Dedifferentiated amniotic fluid mesenchymal stem cell (primary cell): Measurements from ENCODE around the gene CST1.
"Not testable (repeated sequence)": the region's sequence is repeated elsewhere in the genome, so short reads cannot be mapped to it uniquely, and the experiment has no call there.

Experiments used
- DNase-seq: peaks from one replicate; pipeline ENCODE4 v3.0.0-alpha.2; 2016; ENCODE audit errors: extremely low spot score

The CST1 gene, protein sequence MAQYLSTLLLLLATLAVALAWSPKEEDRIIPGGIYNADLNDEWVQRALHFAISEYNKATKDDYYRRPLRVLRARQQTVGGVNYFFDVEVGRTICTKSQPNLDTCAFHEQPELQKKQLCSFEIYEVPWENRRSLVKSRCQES

DNA sequence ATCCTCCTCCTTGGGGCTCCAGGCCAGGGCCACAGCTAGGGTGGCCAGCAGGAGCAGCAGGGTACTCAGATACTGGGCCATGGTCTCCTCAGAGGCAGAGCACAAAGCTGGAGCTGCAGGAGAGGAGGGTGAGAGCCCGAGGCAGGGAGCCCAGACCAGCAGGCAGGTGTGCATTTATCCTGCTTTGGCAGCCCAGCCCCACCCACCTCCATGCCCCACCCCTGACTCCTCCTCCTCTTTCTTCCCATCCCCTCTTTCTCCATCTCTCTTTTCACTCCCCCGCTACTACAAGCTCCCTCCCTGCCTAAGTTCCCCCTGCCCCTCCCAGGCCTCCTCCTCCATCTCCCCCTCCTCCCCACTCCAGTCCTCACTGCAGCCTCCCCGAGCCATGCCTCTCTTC lies at the start of gene CST1:
Gene CST1 (minus strand): TSS at position 150 of the 400 bp plus-strand sequence. CDS start 69 bp downstream, at position 81.
- not testable (repeated sequence) for DNase-seq

DNA sequence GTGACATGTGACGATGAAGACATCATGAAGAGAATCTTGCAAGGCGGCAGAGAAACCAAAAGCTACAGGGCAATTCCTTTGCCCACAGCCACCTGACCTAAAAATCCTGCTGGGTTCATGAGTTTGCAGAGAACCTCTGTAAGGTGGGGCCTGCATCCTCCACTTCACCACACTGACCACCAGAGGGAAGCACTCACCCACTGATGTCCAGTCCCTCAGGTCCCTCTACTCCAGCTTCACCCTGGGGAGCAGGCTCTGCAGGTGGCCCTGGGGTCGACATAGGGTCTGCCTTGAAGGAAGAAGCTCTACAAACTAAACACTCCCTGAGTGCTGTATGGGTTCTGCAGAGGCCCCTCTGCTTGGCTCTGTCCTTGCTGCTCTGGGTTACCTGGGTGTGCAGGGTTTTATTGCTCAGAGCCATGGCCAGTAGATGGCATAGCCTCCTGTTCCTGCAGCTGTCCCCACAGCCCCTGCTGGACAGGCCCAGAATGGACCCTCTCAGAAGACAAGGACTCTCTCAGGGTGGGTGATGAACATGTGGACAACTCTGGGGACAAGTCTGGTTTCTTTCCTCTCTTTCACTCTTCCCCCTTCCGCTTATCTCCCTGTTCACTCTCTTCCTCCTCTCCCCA lies 48.6 kb upstream of the CST1 start:
- DNase-seq: not testable (repeated sequence)

DNA sequence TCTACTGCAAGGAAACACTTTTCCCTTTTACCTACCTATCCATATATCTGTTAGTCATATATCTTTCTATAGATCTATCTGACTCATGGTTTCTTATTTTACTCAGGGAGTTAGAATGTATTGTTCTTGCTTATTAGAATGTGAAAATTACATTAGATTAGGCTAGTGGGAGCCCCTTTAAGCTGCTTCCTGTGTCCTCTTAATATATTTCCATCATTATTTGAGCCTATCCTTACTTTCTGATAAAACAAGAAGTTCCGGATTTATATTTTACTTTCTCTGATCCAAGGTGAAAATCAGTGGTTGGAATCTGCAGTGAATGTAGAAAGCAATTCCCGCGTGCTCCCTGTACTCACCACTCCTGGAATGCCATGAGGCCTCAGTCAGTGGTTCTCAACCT lies 44.8 kb upstream of the CST1 start:
- no peak for DNase-seq

DNA sequence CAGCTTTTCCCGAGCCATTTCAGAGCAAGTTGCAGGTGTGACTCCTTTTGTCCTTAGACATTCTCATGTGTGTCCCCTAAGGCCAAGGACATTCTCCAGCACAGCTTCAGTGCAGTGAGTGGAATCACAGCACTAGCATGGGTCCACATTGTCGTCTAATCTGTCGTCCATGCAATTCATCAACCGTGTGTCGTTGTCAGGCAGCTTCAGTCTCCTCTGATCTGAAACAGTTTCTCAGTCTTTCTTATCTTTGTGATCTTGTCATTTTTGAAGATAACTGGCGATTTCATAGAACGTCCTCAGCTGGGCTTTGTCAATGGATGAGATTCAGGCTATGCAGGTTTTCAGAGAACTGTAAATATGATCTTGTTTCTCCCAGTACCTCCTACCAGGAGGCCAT lies 44.1 kb upstream of the CST1 start:
- DNase-seq: no peak

DNA sequence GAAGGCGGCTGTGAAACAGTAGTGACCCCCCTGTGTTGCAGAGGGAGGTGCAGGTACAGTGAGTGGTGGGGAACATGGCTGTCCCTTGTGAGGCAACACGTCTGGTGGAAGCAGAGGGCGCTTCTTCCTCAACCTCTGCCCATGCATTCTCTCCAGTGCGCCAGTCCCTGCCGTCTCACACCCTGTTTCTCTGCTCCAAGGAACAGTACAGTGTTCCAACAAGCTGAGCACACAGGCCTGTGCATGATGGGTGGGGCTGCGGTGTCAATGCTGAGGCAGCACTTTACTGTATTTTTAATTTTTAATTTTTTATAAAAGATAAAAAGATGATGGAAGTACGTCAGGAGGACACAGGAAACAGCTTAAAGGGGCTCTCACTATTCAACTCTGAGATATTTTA lies 43.3 kb upstream of the CST1 start:
- no peak for DNase-seq

DNA sequence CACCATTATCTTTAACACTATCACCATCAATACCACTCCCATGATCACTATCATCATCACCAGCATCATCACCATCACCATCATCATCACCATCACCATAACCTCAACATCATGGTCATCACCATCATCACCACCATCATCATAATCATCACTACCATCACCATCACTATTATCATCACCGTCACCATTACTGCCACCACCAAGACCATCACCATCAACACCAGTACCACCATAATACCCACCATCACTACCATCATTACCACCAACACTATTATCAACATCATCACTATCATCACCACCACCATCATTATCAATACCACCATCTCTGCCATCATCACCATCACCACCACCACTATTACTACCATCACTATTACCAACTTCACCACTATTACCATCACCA lies 32.7 kb upstream of the CST1 start:
- no peak for DNase-seq

DNA sequence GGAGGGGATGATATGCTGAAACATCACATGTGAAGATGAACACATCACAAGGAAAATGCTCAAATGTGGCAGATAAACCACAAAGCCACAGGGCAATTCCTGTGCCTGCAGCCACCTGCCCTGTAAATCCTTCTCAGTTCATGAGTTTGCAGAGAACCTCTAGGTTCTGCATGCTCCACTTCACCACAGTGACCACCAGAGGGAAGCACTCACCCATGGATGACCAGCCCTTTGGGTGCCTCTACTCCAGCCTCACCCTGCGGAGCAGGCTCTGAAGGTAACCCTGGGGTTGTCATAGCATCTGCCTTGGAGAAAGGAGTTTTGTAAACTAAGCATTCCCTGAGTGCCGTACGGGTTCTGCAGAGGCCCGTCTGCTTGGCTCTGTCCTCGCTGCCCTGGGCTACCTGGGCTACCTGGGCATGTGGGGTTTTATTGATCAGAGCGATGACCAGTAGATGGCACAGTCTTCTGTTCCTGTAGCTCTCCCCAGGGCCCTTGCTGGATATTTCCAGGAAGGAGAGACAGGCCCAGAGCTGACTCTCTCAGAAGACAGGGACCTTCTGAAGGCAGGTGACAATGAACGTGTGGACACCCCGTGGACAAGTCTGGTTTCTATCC lies 31.7 kb upstream of the CST1 start:
- no peak for DNase-seq

DNA sequence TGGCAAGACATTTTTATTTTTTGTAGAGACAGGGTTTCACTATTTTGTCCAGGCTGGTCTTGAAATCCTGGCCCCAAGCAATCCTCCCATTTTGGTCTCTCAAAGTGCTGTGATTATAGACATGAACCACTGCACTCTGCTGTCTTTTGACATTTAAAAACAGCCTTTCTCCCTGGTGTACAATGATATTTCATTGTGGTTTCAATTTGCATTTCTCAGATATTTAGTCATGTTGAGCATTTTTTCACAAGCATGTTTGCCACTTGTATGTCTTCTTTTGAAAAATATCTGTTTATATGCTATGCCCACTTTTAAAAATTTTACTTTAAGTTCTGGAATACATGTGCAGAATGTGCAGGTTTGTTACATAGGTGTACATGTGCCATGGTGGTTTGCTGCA lies 27.9 kb upstream of the CST1 start:
- DNase-seq: not testable (repeated sequence)

DNA sequence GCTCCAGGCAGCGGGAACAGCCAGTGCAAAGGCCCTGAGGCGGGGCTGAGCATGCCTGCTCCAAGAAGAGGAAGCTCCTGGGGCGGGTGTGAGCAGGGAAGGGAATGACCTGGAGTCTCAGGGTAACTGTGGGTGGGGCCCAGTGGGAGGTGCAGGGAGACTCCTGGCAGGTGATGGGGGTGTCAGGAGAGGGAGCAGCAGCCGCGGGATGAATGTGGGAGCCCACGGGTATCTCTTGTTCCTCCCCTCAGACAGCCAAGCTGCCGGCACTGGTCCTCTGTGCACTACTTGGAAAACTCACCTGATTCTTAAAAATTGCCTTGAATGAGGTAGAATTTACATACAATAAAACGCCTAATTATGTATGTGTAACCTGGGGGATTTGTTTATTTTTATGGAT lies 26.6 kb upstream of the CST1 start:
- not testable (repeated sequence) for DNase-seq

DNA sequence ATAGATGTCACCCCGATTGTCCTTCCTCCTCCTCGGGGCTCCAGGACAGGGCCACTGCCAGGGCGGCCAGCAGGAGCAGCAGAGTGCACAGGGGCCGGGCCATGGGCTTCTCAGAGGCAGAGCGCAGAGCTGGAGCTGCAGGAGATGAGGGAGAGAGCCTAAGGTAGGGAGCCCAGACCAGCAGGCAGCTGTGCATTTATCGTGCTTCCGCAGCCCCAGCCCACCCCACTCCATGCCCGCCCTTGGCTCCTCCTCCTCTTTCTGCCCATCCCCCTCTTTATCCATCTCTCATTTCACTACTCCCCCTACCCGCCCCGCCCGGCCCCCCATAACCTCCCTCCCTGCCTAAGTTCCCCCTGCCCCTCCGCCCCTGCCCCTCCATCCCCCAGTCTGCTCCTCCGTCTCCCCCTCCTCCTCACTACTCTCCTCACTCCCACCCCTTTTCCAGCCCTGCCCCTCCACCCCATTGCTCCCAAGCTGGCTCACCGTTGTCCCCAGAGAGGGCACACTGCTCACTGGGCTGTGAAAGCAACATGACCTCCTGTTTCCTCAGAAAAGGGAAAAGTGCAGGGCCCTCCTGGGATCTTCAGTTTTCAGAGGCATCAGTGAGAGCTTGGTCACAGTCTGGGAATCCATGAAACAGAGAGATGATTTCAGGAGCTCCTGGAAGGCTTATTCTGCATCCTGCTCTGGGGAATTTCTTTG lies 25.5 kb upstream of the CST1 start:
- no peak for DNase-seq

DNA sequence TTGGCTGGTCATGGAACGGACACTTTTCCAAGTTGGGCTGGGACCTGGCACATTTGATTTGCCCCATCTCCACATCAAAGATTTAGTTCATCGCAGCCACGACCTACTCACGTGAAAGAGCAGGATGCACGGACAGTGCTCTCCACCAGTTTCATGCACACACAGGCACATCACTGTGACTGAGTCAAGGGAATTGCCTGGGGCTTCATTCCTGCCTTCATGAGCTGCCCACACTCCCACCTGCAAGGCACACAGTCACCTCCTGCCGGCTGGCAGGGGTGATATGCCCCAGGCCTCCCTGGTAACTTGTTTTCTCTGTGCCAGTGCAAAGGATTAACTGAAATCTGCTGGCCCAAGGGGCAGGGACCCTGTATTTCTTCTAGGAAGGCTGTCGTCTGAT lies 23.3 kb upstream of the CST1 start:
- DNase-seq: no peak

DNA sequence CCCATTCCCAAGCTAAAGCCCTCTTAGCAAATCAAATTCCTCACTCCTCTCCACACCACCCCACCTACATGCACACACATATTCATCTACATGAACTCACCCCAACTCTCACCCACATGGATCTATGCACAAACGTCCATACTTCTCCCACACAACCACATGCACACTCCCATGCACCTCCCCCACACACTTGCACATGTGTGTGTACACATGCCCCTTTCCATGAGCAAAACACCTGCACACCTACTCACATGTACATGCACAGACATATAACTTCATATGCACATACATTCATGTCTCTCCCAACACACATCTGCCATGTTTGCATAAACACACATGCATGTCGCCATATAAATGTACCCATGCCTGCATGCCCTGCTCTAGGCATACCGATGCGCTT lies 22.8 kb upstream of the CST1 start:
- no peak for DNase-seq

DNA sequence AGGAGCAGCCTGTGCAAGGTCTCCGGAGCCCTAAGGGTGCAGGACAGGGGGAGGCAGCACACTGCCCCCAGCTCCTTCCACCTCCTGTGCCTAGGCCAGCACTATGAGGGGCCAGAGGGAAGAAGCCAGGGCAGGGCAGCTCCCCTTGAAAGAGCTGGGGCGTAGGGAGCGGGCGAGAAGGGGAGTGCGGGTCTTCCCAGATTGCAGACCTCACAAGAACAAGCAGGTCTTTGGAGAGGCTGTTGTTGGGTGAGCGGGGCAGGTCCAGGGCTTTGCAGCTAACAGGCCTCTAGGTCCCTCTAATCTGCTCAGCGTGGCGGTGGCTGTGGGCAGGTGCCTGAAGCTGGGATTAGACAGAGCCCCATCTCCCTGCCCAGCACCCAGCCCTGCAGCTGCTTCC lies 22.4 kb upstream of the CST1 start:
- no peak for DNase-seq

DNA sequence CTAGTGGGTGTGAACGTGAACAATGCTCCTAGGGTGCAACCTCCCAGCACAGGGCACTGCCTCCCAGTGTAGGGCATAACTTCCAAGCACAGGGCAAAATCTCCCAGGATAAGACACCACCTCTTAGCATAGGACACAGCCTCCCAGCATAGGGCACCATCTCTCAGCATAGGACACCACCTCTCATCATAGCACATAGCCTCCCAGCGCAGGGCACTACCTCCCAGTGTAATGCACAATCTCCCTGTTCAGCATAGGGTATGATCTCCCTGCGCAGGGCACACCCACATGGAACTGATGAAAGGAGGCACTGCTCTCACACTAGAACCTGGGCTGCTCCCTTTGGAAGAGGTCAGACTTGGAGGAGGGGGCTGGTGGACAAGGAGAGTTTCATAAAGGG lies 21.3 kb upstream of the CST1 start:
- DNase-seq: no peak

DNA sequence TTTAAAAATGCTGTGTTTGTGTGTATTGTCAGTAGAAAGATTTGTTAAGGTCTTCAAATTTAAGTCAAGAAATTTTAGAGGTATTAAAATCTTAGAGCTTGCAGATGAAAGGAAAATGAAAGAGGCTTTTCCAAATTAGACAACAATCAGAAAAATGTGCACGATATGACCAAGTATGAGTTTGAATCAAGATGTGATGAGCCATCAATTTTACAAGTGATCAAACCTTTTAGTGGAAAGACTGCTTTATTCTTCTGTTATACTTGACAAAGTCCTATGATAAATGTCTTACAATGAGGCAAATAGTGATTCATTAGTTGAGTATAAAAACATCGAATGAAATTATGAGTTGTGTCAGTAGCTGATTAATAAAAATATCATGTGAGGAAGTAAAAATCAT lies 19.6 kb upstream of the CST1 start:
- no peak for DNase-seq

DNA sequence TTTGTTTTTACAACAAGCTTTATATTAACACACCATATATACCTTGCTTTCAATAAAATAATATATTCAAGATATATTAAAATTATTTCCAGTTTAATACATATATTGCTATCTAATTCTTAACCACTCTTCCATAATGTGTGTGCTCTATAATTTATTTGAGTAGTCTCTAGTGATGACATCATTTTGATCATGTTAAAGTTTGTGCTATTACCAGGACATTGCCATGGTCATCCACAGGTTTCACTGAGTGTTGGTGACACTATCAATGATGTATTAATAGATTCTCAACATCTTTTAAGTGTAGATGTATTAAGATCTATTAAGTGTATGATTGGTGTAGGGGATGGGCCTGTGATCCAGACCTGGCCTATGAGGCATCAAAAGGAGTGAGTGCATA lies 17.8 kb upstream of the CST1 start:
- DNase-seq: not testable (repeated sequence)

DNA sequence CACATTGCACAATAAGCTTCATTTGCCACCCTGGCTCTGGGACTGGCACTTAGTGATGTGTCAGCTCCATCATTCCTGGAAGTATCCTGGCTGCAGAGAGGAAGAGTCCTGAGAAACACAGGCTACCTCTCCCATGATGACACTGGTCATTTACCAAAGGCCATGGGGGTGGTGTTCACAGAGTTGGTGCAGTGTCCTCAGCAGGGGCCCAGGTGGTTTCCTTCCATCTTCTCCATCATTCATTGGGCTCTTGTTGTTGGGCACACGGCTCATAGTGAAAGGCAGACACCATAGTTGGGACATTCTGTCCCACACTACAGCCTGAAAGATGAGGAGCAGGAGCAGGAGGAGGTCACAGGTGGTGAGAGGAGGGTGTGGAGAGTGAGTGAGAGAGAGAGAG lies 15.8 kb upstream of the CST1 start:
- DNase-seq: no peak

DNA sequence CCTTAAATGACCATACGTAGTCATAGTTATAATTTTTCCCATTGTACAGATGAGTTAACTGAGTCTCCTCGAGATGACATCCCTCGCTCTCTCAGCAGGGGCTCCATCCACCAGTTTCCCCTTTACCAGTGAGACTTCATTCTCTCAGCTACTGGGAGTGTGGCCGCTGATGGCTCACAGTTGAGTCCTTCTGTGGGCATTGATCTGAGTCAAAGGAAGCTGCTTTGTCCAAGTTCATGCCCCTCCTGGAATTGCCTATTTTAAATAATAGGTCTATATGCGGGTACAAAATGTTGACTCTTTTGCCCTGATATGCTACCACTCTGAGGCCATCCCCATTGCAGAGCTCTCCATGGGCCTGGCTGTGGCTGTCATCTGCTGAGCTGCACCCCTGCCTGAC lies 14.8 kb upstream of the CST1 start:
- DNase-seq: no peak

DNA sequence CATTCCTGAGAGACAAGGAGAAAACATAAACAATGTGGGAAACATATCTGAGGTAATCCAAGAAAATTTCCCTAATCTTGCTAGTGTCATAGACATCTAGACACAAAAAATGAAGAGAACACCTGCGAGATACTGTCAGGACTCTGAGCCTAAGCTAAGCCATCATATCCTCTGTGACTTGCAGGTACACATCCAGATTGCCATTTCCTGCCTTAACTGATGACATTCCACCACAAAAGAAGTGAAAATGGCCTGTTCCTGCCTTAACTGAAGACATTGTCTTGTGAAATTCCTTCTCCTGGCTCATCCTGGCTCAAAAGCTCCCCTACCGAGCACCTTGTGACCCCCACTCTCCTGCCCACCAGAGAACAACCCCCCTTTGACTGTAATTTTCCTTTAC lies 13.9 kb upstream of the CST1 start:
- not testable (repeated sequence) for DNase-seq

DNA sequence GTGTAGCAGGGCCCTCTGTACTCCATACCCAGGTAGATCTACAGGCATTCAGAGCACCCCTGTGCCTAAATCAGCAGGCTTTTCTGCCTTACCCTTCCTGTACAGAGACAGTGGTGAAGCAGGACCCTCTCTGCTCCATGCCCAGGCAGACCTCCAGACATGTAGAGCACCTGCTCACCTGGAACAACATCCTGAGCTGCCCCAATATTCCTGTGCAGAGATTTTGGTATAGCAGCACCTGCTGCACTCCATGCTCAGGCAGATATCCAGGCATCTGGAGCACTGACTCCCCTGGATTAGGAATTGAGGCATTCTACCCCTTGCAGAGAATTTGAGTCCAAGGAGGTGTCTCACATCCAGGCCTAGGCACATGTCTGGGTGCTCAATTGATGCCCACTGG lies 12.6 kb upstream of the CST1 start:
- DNase-seq: no peak

DNA sequence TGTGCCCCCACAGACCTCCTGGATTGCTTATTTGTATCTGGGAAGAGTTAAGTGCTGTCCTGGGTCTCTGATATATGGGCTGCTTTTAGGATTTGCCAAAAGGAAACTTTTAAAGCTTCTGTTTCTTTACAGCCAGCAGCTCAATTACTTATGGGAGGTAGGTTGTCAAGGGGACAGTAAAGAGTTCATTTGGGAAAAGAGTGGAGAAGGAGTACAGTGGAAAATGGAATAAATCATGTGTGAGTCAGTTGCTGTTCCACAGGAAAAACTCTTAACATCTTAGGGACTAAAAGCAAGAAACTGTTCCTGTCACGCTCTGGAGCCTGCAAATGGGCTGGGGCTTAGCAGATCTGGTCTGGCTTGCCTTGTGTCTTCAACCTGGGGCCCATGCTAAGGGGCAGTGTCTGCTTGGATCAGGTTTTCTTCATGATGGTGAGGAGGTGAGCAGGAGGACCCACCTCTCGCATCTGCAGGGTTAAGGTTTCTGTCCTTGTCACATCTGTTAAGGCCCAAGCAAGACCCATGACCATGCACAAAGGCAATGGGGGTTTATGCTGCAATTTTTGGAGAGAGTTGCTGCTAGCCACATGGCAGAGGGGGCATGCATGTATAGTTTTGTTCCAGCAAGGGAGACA lies 8.7 kb upstream of the CST1 start:
- no peak for DNase-seq

DNA sequence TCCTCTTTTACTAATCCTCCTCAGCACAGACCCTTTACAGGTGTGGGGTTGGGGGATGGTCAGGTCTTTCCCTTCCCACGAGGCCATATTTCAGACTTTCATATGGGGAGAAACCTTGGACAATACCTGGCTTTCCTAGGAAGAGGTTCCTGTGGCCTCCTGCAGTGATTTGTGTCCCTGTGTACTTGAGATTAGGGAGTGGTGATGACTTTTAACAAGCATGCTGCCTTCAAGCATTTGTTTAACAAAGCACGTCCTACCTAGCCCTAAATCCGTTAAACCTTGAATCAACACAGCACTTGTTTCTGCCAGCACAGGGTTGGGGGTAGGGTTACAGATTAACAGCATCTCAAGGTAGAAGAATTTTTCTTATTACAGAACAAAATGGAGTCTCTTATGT lies 6.1 kb upstream of the CST1 start:
- DNase-seq: not testable (repeated sequence)
